ENCODE data around the gene GPER1. TPM values are rescaled to one million over a fixed set of nuclear protein-coding genes. Genes with fewer than 3 reads are reported as not detected.

The GPER1 gene
- total RNA-seq, 2 experiments from 2014 or later: 0.13 TPM; not detected in 1

DNA sequence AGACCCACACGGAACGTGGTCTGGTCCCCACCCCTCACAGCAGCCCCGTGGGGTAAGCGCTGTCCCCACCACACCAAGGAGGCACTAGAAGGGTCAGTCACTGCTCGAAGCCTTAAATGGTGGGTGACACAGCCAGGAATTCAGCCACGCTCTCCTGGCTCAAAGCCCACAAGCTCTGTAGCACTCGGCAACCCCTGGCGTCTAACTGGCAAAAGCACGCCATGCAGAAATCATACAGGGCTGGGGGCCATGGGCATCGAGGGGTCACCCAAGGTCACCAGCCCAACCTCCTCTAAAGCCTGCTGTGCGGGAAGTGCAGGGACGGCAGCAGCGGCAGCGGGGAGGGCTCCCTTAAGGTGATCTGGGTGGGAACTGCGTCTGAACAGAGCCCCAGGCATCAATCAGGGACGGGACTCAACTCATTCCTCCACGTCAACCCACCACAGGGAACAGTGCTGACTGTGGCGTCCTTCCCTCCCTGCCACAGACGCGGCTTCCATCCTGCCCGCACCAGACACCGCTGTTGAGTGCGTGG is 7.8 kb downstream of the GPER1 start:
- H3K36me3 Mint-ChIP-seq (ENCODE audit: low read depth): peaks cover 3% of the 10 kb centered on the region
- peaks cover 5% of the 10 kb centered on the region for H3K4me1 Mint-ChIP-seq (ENCODE audit: low read depth)
- no peaks in the 10 kb centered on the region for H3K9me3 Mint-ChIP-seq (ENCODE audit: insufficient read depth)
- no peak overlapping the region for H3K27ac Mint-ChIP-seq
- no peak for DNase-seq
- POLR2A ChIA-PET: interaction anchor here (1.1 kb wide), 1 partner anchor 21 kb away, joined by 6 read pairs; no protein-coding TSS in a partner anchor
- no peaks in the 10 kb centered on the region for H3K27me3 Mint-ChIP-seq (ENCODE audit: low read depth)
- no peak overlapping the region for H3K4me3 Mint-ChIP-seq
- CTCF ChIA-PET: interaction anchor here (0.7 to 1.6 kb wide), 2 partner anchors 30 to 42 kb away, joined by 3 to 5 read pairs; a partner anchor contains a TSS
- no peak for ATAC-seq

DNA sequence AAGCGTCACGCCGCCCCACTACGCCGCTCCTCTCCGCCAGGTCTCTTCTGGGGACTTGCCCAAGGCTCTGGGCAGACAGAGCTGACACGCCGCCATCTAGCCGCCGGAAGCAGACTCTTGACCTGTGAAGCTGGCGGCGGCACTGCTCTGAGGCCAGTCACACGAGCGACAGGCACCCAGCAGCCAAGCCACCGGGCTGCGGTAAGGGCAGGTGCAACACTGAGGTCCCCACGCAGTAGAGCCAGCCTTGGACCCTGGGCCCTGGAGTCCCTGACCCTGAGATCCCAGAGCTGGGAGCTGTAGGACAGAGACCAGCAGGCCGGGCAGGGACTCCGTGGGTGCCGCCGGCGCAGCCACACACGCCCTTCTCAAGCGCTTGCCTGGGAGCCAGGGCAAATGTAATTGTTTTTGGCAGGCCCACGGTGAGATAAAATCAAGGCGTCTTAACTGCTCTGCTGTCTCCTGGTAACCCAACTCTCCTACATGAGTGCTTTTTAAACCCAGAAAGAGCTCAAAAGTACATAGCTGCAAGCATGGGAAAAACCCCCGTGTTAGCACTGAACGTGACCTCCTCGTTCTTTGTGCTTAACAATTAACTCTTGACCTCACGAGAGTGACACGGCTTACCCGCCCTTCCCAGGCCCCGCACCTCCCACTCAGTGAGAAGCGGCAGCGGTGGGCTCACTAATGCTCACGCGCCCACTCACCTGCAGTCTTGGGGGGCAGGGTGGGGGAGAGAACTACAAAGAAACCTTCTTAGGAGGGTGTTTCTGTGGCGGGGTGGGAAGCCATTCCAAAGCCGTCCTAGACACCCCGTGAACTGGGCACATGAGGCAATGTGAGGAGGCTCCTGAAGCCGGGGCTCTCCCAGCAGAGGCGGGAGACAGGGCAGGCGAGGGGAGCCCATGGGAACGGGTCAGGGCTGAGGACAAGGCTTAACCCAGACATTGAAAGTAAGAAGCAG is 8.5 kb downstream of the GPER1 start:
- DNase-seq (no peak), ATAC-seq (no peak)
- H3K4me3 Mint-ChIP-seq: no peak overlapping the region
- ChIA-PET CTCF (interaction anchor here (0.7 to 1.6 kb wide), 2 partner anchors 31 to 41 kb away, joined by 3 to 5 read pairs; a partner anchor contains a TSS), POLR2A (interaction anchor here (1.1 kb wide), 1 partner anchor 21 kb away, joined by 6 read pairs; no protein-coding TSS in a partner anchor)
- H3K9me3 Mint-ChIP-seq (ENCODE audit: insufficient read depth): no peaks in the 10 kb centered on the region
- H3K27ac Mint-ChIP-seq: no peak overlapping the region
- H3K36me3 Mint-ChIP-seq (ENCODE audit: low read depth): peaks cover 3% of the 10 kb centered on the region
- H3K27me3 Mint-ChIP-seq (ENCODE audit: low read depth): no peaks in the 10 kb centered on the region
- peaks cover 5% of the 10 kb centered on the region for H3K4me1 Mint-ChIP-seq (ENCODE audit: low read depth)

DNA sequence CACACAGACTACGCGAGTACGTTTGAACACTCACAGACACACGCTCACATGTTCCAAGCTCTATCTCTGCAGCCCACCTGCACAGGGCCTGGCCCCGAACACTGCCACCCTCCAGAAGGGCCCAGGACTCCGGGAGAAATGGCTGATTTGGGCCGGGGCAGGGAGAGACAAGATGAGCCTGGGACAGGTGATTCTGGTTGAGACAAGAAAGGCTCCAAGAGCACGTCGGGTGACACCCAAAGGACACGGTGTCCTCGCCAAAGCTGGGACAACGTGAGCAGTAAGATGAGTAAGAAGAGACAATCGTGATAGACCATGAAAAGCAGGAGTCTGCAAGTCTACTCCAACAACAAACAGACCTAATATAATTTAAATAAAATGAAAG is 9.2 kb downstream of the GPER1 start:
- Mint-ChIP-seq H3K4me3 (no peak overlapping the region), H3K36me3 (ENCODE audit: low read depth) (peaks cover 3% of the 10 kb centered on the region), H3K9me3 (ENCODE audit: insufficient read depth) (no peaks in the 10 kb centered on the region), H3K4me1 (ENCODE audit: low read depth) (peaks cover 5% of the 10 kb centered on the region), H3K27me3 (ENCODE audit: low read depth) (no peaks in the 10 kb centered on the region), H3K27ac (no peak overlapping the region)
- DNase-seq: no peak
- ATAC-seq: no peak
- CTCF ChIA-PET: no interaction called here
- POLR2A ChIA-PET: interaction anchor here (1.1 kb wide), 1 partner anchor 22 kb away, joined by 6 read pairs; no protein-coding TSS in a partner anchor

DNA sequence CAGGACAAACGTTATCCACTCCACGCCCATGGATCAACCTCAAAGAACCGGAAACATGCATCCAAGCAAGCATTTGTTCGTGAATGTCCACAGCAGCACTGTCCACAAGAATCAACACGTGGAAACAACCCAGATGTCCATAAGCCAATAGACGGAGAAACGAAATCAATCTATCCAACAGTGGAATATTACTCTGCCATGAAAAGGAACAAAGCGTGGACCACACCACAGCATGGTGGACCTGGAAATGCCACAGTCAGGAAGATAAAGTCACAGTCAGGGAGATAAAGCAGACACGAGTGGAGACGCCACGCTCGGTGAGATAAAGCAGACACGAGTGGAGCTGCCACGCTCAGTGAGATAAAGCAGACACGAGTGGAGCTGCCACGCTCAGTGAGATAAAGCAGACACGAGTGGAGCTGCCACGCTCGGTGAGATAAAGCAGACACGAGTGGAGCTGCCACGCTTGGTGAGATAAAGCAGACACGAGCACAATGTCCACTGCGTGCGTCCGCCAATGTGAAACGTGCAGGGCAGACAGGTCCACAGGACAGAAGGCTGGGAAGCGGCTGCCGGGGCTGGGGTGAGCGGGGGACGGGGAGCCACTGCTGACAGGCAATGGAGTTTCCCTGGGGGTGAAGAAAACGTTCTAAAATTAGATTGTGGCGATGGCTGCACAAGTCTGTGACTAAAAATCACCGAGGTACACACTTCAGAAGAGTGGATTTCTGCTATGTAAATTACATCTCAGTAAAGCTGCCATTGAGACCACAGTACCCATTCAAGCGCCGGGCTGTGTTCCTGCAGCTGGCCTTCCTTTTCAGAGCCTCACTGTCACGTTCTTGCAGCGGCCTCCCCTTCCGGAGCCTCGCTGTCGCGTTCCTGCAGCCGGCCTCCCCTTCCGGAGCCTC is 10.6 kb downstream of the GPER1 start:
- no peak for ATAC-seq
- Mint-ChIP-seq H3K4me1 (ENCODE audit: low read depth) (peaks cover 15% of the 10 kb centered on the region), H3K9me3 (ENCODE audit: insufficient read depth) (no peaks in the 10 kb centered on the region), H3K4me3 (no peak overlapping the region), H3K27me3 (ENCODE audit: low read depth) (no peaks in the 10 kb centered on the region), H3K27ac (no peak overlapping the region), H3K36me3 (ENCODE audit: low read depth) (peaks cover 3% of the 10 kb centered on the region)
- CTCF ChIA-PET: interaction anchor here (0.9 to 1.3 kb wide), 2 partner anchors 12 to 106 kb away, joined by 3 read pairs; no protein-coding TSS in a partner anchor
- POLR2A ChIA-PET: no interaction called here
- no peak for DNase-seq

DNA sequence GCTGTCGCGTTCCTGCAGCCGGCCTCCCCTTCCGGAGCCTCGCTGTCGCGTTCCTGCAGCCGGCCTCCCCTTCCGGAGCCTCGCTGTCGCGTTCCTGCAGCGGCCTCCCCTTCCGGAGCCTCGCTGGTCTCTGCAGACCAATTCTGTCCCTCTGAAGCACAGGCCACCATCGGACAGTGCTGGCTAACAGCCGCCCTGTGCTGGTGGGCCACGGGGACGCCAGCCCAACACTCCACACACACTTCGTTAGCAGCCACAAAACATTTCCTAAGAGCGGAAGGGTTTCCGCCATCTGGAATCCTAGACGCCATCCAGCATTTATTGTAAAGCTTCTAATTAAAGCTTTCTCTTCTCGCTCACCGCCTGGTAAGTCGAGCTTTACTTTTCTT is 11.2 kb downstream of the GPER1 start:
- ChIA-PET POLR2A (no interaction called here), CTCF (interaction anchor here (0.9 to 1.3 kb wide), 3 partner anchors 13 to 107 kb away, joined by 3 read pairs; no protein-coding TSS in a partner anchor)
- Mint-ChIP-seq H3K27ac (no peak overlapping the region), H3K27me3 (ENCODE audit: low read depth) (no peaks in the 10 kb centered on the region), H3K4me3 (no peak overlapping the region), H3K4me1 (ENCODE audit: low read depth) (peaks cover 20% of the 10 kb centered on the region), H3K36me3 (ENCODE audit: low read depth) (peaks cover 3% of the 10 kb centered on the region), H3K9me3 (ENCODE audit: insufficient read depth) (no peaks in the 10 kb centered on the region)
- ATAC-seq (no peak), DNase-seq (no peak)

DNA sequence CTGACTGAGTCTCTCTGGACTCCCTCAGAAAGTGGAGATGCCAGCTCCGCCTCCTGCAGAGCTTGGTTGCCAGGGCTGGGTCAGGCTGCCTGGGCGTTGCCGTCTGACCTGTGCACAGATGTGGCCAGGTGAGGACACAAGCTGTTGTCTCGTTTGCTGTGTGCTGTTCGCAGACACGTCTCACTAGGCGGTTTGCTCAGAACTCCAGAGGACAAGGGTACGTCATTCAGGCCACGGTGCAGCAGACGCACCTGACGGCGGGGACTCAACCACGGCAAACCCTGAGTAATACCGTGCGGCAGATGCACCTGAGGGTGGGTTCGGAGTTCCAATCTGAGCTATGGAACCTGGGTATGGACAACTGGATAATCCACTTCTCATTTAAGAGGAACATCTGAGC is 11.7 kb downstream of the GPER1 start:
- no peaks in the 10 kb centered on the region for H3K9me3 Mint-ChIP-seq (ENCODE audit: insufficient read depth)

DNA sequence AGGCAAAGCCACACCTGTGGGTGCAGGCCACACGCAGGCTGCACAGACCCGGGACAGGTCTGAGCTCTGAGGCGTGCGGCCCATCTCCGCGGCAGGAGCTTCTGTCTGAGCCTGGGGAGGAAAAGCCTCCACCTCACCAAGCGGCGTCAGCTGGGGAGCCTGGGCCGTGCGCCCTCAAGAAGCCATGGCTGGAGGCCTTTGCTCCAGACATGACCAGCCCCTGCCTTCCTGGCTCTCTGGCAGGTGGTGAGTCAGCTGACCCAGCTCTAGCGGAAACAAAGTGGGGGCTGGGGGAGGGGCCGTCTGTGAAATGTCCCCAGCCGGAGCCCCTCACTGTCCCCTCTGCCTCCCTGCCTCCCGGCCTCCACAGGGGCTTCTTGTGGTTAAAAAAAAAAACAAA is 12.5 kb downstream of the GPER1 start:
- Mint-ChIP-seq H3K36me3 (ENCODE audit: low read depth) (peaks cover 3% of the 10 kb centered on the region), H3K27ac (no peak overlapping the region), H3K9me3 (ENCODE audit: insufficient read depth) (no peaks in the 10 kb centered on the region), H3K4me3 (no peak overlapping the region), H3K27me3 (ENCODE audit: low read depth) (no peaks in the 10 kb centered on the region), H3K4me1 (ENCODE audit: low read depth) (peaks cover 27% of the 10 kb centered on the region)
- POLR2A ChIA-PET: no interaction called here
- ATAC-seq: no peak
- no peak for DNase-seq
- CTCF ChIA-PET: interaction anchor here (1.0 kb wide), 1 partner anchor 35 kb away, joined by 3 read pairs; no protein-coding TSS in a partner anchor

More for the DNA sequence above, 11.7 kb downstream of the GPER1 start:
- CTCF ChIA-PET: interaction anchor here (0.9 to 1.0 kb wide), 2 partner anchors 14 to 34 kb away, joined by 3 read pairs; no protein-coding TSS in a partner anchor
- Mint-ChIP-seq H3K4me3 (no peak overlapping the region), H3K36me3 (ENCODE audit: low read depth) (peaks cover 3% of the 10 kb centered on the region), H3K27me3 (ENCODE audit: low read depth) (no peaks in the 10 kb centered on the region), H3K27ac (no peak overlapping the region), H3K4me1 (ENCODE audit: low read depth) (peaks cover 21% of the 10 kb centered on the region)
- DNase-seq: no peak
- POLR2A ChIA-PET: no interaction called here
- ATAC-seq: no peak

DNA sequence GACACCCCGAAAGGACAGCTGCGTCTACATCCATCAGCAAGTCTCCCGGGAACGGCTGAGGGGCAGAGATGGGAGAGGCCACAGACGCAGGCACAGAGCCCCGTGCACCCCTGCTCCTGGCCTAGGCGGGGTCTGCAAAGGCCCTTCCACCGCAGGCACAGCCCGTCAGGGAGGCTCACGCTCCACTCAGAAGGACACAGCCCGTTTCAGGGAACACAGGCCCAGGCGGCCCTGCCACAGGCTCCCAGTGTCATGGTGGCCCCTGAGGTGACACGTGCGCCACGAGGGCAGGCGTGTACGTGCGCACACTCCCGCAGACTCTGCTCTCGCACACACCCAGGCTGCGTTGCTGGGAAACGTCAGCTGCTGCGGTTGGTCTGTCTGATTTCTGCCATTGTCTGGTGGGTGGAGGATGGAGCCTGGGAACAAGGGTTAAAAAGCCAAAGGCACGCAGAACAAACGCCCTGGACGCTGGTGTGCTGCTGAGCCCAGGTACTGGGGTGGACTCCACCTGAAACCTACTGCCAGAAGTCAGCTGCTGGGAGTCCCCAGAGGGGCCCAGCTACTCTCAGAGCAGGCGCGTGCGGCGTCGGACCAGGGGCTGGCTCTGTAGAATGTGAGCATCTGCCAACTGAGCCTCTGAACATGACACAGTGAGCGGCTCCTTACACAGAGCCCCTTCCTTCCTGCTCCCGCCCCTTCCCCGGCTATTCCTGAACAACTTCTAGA is 13.1 kb downstream of the GPER1 start:
- H3K4me1 Mint-ChIP-seq (ENCODE audit: low read depth): peaks cover 27% of the 10 kb centered on the region
- peaks cover 3% of the 10 kb centered on the region for H3K36me3 Mint-ChIP-seq (ENCODE audit: low read depth)
- no peak overlapping the region for H3K27ac Mint-ChIP-seq
- CTCF ChIA-PET: interaction anchor here (0.9 kb wide), 1 partner anchor 35 kb away, joined by 4 read pairs; no protein-coding TSS in a partner anchor
- POLR2A ChIA-PET: no interaction called here
- no peak overlapping the region for H3K4me3 Mint-ChIP-seq
- no peaks in the 10 kb centered on the region for H3K9me3 Mint-ChIP-seq (ENCODE audit: insufficient read depth)
- no peaks in the 10 kb centered on the region for H3K27me3 Mint-ChIP-seq (ENCODE audit: low read depth)
- ATAC-seq: no peak
- DNase-seq: no peak

DNA sequence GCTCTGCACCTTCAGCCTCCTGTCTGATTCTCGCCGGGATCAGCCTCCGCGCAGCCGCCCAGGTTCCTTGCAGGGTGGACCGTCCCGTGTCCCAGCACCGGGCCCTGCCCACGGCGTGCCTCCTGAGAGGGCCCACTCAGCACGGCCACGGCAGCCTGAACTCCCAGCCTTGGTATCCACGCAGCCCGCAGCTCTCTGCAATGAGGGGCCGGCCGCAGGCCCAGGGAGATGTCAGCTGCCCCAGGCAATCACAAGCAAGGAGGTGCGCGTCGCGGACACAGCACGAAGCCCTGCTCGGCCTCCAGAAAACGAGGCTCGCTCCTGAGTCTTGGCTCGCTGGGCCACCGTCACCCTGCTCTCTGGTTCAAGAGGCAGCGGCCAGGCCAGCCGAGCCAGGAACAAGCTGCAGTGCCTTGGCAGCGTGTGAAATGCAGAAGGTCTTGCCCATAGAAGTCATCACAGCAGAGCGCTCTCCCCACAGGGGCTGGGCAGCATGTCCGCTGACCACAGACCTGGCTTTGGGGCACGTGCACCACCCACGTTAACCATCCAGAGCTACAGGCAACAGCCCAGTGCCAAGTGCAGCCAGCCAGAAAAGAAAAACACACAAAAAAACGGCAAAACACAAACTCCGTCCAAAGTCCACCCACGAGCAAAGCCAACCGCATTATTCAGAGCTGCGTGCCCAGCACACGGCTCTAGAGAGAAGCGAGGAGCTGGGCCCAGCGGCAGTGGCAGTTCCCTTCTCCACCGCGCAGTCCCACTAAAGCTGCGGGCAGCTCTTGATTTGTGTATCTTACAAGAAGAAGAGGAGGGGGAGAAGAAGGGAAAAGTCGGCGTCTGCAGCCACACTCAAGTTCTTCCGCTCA is 13.9 kb downstream of the GPER1 start:
- no peak for ATAC-seq
- H3K9me3 Mint-ChIP-seq (ENCODE audit: insufficient read depth): no peaks in the 10 kb centered on the region
- H3K36me3 Mint-ChIP-seq (ENCODE audit: low read depth): peaks cover 3% of the 10 kb centered on the region
- H3K4me1 Mint-ChIP-seq (ENCODE audit: low read depth): peaks cover 27% of the 10 kb centered on the region
- no peaks in the 10 kb centered on the region for H3K27me3 Mint-ChIP-seq (ENCODE audit: low read depth)
- H3K4me3 Mint-ChIP-seq: no peak overlapping the region
- CTCF ChIA-PET: interaction anchor here (0.7 to 4.0 kb wide), 7 partner anchors 16 to 108 kb away, joined by 3 to 19 read pairs (median 4); a partner anchor contains a TSS
- POLR2A ChIA-PET: interaction anchor here (0.8 kb wide), 1 partner anchor 127 kb away, joined by 3 read pairs; the partner anchor contains the start of gene COX19
- H3K27ac Mint-ChIP-seq: no peak overlapping the region
- DNase-seq: no peak

All from activated CD8-positive, alpha-beta T cell treated with anti-CD3 and anti-CD28 coated beads, Interleukin-2, amount 10 ng/mL, durations not matched to agents 7 days and 5 days (primary cell).